ENCODE results near the gene FAM227A.
"Not testable (repeated sequence)": the region's sequence is repeated elsewhere in the genome, so short reads cannot be mapped to it uniquely, and the experiment has no call there.

Gene FAM227A

DNA sequence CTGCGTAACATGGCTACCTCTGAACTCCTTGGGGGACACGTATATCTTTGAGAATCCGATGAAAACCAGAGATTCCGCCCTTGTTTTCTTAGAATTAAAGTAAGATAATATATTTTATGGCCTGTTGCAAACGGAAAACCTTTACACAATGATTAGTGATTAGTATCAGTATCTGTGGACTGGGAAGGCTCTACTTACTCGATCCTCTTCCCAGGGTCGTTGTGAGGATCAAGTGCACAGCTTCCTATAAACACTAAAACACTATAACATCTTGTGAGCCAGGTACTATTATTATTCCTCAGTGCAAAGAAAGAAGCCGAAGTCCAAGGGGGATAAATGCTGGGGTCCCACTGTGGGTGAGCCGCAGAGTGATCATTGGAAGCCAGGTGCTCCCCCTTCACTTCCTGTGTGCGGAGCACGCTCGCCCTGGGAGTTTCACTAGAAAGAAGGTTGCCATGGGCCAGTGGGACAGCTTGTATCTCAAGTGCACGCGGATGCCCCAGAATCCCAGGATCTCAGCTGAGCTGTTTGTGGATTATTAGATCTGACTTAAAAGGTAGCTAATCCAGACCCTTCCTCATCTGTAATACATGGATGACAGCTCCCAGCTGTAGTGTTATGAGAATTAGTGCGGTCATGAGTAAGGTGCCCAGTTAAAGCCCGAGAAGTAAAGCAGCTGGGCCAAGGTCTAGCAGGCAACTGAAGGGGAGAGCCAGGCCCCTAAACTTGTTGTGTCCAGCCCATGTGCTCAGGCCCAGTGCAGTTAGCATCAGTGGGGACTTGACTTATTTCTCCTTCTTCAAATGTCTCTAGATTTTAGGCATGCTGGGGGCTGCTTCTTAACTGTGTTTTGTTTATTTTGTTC, 1.1 kb upstream of the FAM227A start:
- DNase-seq, result peak; percentile 3

DNA sequence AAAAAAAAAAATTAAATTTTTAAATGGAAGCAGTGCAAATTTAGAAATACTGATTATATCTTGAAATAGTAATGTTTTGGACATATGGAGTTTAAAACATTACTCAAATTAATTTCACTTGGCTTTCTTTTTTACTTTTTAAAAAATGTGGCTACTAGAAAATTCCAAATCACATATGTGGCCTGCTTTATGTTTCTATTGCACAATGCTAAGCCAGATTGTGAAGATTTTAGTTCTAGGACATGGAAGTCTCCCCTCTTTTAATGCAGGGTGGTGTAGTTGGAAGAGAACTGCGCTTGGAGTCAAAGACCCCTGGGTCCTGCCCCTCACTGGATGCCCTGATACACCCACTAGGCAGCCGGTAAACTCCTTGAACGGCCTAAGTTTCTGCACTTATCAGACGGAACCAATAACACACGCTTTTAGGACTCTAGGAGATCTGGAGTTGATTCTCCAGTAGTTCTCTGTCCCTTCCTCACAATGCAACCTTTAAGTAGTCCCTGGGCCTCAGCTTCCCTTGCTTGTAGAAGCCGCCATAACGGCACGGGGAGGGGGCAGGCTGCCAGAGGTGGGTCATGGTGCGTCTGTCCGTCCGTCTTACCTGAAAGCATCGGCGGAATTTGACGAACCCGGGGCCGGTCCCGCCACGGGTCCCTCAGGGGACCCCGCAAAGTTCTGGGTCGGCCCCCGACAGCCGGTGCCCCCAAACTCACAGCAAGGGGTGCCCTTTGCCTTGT, 505 bp downstream of the FAM227A start:
- DNase-seq, result no peak

- DNase-seq, result no peak
Observed at GRCh38 chr22:38653741-38654140, 2.5 kb downstream of the FAM227A start.

GRCh38 chr22:38652859-38653258, 3.3 kb downstream of the FAM227A start:
- DNase-seq, result no peak

- no peak for DNase-seq
Observed at GRCh38 chr22:38649841-38650522, 6.2 kb downstream of the FAM227A start.

GRCh38 chr22:38645430-38645829, 10.8 kb downstream of the FAM227A start:
- no peak for DNase-seq

DNA sequence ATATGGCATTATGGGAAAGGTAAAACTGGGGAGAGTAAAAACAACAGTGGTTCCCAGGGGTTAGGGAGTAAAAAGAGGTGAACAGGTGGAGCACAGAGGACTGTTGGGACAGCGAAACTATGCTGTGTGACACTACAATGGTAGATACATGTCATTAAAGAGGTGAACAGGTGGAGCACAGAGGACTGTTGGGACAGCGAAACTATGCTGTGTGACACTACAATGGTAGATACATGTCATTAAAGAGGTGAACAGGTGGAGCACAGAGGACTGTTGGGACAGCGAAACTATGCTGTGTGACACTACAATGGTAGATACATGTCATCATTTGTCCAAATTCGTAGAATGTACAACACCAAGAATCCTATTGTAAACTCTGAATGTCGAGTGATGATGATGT, 11.9 kb downstream of the FAM227A start:
- not testable (repeated sequence) for DNase-seq

DNA sequence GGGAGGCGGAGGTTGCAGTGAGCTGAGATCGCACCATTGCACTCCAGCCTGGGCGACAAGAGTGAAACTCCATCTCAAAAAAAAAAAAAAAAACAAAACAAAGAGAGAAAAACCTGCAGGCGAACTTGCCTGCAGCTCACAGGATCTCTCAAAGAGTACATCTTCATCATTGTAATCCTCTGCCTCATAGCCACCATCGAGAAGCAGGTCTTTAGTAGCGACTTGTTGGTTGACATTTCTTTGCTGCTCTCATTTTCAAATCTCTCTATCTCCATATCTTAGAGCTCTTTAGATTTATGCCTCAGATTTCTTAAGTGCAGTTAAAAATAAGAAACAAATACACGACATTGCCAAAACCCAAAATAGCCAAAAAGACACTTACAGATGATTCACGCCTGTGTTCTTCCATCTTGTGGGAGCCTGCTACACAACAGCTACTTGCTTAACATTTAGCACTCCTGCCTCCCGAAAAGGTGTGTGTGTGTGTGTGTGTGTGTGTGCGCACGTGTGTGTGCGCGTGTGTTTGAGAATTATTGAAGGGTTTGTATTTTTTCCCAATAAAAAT, 14.6 kb downstream of the FAM227A start:
- DNase-seq, result no peak

DNA sequence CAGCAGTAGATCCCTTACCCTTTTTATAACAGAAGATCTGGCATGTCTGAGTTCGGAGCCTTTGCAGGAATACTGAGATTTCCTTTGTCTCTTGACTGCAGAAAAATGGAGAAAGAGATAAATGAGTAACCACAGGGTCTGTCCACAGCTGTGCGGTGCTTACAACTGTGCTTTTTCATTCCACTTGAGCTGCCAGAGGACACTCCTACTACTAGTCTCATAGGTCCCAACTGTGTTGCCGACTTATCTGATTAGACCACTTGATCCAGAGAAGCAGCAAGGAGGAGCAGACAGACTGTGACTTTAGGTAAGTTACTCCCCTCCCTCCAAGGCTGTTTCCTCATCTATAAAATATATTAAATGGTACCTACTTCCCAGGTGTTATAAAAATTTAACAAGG, 17.5 kb downstream of the FAM227A start:
- DNase-seq, result no peak

DNA sequence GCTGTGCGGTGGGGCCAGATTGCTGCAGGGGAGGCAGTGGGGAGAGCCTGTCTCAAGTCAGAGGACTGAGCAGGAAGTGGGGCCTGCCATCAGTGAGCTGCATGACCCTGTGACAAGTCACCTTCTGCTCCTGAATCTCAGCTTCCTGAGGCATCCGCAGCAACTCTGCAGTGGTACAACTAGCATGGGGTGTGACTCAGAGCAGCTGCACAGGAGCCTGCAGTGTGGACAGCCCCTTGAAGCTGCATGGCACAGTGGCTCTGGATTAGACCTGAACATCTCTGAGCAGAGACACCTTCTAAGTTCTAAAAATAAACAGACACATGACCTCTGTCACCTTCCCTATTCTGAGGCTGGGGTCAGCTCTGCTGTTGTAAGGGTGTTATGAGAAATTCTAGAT, 18.0 kb downstream of the FAM227A start:
- no peak for DNase-seq

GRCh38 chr22:38632528-38632927, 23.7 kb downstream of the FAM227A start:
- no peak for DNase-seq

DNA sequence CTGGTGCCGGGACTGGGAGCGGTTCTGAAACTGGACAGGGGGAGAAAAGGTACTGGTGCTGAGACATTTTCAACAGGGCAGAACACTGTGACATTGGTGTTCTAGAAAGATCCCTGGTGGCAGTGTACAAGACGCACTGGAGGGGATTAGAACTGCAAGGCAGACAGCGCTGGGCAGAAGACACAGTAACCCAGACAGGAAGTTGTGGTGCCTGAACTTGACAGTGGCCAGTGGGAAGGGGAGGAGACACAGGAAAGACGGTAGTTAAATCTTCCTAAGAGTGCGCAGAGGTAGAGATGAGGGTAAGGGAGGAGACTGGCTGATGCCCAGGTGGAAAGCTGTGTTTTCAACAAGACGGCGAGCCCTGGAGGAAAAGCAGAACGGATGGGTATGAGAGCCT, 24.5 kb downstream of the FAM227A start:
- DNase-seq, result no peak

- no peak for DNase-seq
Observed at GRCh38 chr22:38629108-38629507, 27.1 kb downstream of the FAM227A start.

GRCh38 chr22:38628444-38628843, 27.7 kb downstream of the FAM227A start:
- no peak for DNase-seq

GRCh38 chr22:38623351-38623750, 32.8 kb downstream of the FAM227A start:
- DNase-seq, result no peak

GRCh38 chr22:38618682-38619081, 37.5 kb downstream of the FAM227A start:
- no peak for DNase-seq

DNA sequence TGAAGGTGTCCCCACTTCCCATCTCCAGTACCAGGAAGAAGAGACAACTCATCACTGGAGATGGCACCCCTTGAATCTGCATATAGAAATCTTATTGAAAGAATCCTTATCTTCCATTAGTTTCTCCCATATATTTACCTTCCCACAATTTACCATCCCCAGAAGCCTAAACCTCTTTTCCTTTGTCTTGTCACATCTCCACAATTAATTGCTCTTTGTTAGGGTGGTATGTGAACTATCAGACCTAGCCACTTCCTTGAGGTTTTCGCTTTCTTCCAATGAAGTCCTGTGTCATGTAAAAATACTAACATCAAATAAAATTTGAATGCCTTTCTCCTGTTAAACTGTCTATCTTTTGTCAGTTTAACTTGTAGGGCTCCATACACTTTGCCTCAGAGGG, 37.9 kb downstream of the FAM227A start:
- no peak for DNase-seq

- DNase-seq, result not testable (repeated sequence)
Observed at GRCh38 chr22:38615064-38615405, 41.2 kb downstream of the FAM227A start.

- no peak for DNase-seq
Observed at GRCh38 chr22:38614332-38615063, 41.7 kb downstream of the FAM227A start.

- DNase-seq, result no peak
Observed at GRCh38 chr22:38613588-38613987, 42.6 kb downstream of the FAM227A start.

GRCh38 chr22:38612217-38613006, 43.8 kb downstream of the FAM227A start:
- DNase-seq, result no peak

DNA sequence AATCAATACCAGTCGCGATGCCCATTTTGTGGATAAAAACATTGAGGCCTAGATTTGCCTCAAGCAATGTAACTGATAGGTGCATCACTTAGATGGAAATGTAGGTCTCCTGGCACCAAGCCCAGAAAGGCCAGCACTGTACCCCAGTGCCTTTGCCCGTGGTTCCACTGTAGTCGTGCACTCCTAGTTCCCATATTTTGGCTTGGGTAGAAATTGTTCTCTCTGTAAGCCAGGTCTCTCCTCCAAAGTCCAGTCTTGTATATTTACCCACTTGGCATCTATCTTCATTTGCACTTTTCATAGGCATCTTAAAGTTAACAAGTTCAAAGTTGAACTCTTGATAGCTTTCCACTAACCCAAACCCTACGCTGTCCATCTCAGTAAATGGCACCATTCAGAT, 44.6 kb downstream of the FAM227A start:
- DNase-seq, result no peak
